Measurements from ENCODE around the gene SLK.

- TF ChIP-seq CTCF (IDR thresholded peaks at IDR 0.05) (peak in 5 of 6 experiments; percentile 38 to 65 (median 41)), POLR2AphosphoS5 (IDR thresholded peaks at IDR 0.05) (no peak)
Measured at GRCh38 chr10:104045151-104046089, 78.5 kb downstream of the SLK start.

Data from upper lobe of left lung (tissue), 4 donors.